LNCAP (cell line): ENCODE data around the gene CD96.
A peak's percentile ranks its signal among the peaks of the same experiment; 100 is the strongest.

ENCODE experiments used
- CTCF ChIP-seq: fragments of 450-650 bp; IDR thresholded peaks from 2 replicates; pipeline ENCODE4 v1.5.1; 2017; ENCODE audit warnings: mild to moderate bottlenecking

Gene CD96

DNA sequence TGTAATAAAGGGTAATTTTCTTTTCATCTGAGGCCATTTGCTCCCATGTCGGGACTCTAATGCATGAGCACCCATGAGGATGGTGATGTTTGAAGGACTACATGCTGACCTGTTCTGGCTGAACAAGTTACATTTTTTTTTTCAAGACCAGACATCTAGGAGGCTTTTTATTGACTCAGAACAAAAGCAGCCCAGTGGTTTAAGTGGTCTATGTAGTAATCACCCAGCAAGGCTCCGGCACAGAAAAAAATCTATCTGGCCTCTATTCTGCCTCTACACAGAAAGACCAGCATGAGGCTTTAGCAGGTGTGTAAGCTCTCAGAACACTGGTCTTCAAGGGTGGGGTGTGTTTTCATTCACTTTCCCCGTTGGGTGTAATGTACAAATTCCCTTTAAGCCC is 148.2 kb downstream of the CD96 start:
- no peak for TF ChIP-seq CTCF

- peak; percentile 65 for TF ChIP-seq CTCF
Observed at GRCh38 chr3:111691293-111691909, 149.4 kb downstream of the CD96 start.

DNA sequence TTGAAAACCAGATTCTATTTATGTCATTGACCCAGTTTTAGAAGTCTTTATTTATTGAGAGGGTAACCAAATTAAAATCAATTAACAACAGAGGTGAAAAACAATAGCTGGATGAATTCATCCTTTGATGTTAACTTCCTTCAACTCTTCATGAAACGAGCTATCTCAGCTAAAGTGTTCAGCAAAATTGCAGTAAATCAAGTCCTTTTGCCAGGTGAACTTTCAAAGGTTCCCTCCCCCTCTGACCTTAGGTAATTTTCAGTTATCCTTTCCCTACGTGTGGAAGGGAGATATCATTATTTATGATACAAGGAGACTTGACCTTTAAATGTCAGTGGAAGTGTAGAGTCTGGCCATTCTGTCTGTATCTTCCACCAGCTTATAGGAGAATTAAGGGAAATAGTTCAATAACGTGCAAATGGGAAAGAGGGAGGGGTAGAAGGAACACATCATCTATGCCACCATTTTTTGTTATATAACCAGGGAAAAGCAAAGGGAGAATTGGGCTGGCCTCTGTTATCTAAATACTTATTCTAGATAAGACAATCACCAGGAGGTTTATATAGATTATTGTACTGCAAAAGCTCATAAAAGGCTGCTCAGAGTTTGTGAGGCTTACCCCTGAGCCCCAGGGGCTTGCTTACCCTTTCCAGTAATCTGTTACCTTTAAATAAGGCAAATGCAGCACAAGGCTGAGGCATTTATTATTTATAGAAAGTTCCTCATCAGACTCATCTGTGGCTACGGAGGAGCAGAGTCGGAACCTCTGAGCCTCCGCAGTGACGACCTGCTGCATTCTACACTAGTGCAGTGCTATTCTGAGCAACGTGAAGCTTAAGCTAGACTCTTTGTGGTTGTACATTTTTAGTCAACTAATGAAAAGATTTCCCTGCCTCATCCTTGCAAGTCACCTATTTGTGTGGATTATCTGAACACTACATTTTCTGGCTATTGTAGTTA is 150.9 kb downstream of the CD96 start:
- TF ChIP-seq CTCF, result no peak

DNA sequence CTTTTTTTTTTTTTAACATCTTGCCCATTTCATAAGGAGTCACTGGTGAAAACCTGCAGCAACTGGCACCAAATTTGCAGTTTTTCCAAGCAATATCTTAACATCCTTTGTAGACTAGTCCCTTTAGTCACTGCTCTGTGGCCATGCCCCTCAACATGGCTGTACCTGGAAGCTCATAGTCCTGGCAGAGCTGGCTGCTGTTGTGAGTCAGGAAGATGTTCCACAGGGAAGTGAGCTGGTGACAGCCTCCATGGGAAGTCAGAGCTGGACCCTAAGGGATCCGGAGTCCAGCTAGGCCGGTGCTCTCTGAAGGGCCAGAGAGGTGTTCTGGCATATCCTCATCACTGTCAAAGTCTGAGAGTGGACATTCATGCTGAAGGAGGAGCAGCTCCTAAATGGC is 152.5 kb downstream of the CD96 start:
- no peak for TF ChIP-seq CTCF

GRCh38 chr3:111695636-111696117 is 153.7 kb downstream of the CD96 start:
- TF ChIP-seq CTCF, result no peak

DNA sequence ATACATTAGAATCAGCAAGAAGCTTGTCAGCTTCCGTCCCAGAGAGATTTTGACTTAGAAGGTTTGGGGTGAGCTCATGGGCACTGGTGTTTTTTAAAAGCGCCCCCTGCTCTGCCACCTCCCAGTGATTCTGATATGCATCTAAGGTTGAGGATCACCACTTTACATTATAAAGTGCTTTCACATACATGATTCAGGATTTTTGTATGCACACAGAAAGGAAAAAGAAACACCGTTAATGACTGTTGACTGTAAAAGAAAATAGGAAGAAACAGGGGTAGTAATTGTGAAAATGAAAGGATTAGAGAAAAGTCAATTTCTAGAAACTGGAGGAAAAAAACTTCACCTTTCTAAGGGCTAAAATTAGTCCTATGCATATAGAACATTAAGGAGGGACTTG is 158.1 kb downstream of the CD96 start:
- TF ChIP-seq CTCF, result no peak

GRCh38 chr3:111701292-111701906 is 159.4 kb downstream of the CD96 start:
- no peak for TF ChIP-seq CTCF
